T47D (cell line): ENCODE results near the gene SERINC2.
A peak's percentile ranks its signal among the peaks of the same experiment; 100 is the strongest.

ENCODE experiments used
- DNase-seq, 2 experiments: peaks; one replicate each; pipeline versions ENCODE4 v3.0.0 to v3.0.0-alpha.2; 2011 to 2012; ENCODE audit warnings: low read depth in 1 of 2, low spot score in 1 of 2
- JUND ChIP-seq: IDR thresholded peaks from 2 replicates; pipeline ENCODE4 v1.6.1; 2012; ENCODE audit warnings: low read depth
- in situ Hi-C: cut with HindIII; loops from 2 replicates; pipeline ENCODE4 v1.10.0; 2016; ENCODE audit warnings: low sequenced_read_pairs, low pct_unique_long_range_greater_than_20kb

The SERINC2 gene

DNA sequence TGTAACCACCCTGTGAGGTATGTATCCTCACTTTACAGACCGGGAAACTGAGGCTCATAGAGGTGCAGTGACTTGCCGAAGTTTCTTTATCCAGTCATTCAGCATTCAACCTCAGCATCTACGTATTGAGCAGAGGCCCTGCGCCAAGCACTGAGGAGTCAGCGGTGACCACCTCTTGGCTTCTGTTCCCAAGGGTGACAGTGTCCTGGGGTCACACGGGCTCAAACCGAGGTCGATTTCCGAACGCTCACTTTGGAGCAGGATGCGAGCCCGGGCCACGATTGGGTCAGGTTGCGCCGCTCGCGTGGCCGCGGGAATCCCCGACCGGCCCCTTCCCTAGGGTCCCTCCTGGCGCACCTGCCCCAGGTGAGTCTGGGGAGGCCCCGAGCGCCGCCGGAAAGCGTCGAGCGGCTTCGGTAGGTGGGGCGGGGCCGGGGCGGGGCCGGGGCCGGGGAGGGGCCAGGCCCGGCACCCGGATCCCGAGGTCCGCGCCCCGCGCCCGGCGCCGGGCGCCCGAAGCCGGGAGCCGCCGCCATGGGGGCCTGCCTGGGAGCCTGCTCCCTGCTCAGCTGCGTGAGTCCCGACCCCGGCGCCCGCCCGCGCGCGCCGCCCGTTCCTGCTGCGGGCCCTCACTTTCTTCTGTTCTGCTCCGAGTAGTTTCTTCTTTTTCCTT is at the start of gene SERINC2:
SERINC2 (plus strand) TSS at position 482 of the 673 bp plus-strand sequence; CDS start at position 535, 53 bp downstream.
- in situ Hi-C loops, result no loop called here
- no peak for TF ChIP-seq JUND
- peak; percentile 66 to 70 for DNase-seq

DNA sequence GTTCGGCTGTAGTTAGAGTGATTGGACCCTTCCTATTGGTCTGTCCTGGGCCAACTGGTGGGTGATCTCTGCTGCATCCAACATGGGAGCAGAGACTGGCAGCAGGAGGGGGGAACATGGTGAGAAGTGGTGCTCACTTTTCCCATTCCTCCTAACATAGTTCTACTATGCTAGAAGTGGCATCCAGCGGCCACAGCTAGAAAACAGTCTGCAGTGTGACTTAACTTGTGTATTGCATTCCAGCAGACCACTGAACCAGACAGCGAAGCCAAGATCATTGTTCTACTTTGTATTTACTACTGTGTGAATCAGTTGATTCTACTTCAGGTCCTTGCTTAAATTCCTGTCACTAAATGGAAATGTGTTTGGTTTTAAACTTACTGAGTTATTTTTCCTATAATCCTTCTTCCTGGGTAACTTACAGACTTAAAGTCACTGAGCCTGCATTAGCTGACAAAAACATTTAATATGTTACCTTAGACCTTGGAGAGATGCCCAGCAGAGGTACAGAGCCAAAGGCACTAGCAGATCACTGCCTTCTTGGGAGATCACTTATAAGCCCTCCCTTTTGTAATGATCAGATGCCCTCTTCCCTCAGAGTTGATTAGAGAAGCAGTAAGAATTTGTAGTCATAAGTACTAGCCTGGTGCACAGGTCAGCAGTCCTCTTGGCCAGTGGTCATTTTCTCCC is 48.3 kb upstream of the SERINC2 start:
- no peak for TF ChIP-seq JUND
- in situ Hi-C loops, result no loop called here
- no peak for DNase-seq

DNA sequence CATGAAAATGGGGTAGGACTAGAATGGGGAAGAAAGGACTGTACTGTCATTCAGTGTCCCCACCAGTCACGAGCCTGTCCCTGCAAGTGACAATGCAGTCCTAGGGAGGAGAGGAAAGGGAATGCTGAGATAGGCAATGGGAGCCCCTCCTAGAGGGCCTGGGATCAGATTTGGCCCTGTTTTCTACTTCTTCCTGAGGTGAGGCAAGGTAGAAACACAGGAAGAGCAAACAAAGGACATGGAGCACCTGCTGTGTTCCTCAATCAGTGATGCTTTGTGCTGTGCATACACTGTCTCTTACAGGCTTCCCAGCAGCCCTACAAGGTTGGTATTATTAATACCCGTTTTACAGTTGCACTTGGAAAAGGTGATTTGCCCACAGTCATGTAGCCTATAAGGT is 46.2 kb upstream of the SERINC2 start:
- TF ChIP-seq JUND, result no peak
- in situ Hi-C loops, result no loop called here
- no peak for DNase-seq

DNA sequence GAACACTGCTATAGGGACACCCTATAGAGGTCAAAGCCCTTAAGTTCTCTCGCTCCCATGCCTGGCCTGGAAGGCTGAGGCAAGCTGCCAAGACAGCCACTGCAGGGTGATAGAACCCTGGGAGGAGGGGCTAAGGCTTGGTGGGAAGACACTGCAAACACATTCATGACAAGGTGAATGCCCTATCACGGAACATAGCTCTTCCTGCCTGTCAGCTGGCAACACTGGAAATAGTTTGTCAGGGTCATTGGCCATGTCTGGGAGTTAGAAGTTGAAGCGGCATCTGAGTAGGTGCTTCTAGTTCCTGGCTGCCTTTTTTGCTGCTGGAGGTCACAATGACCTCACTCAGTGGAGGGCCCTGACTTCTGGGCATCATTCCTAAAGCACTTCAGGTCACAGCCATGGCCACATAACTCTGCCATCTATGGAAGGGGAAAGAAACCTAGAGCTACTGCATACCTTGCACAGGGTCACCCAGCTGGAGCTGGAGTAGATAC is 44.4 kb upstream of the SERINC2 start:
- DNase-seq, result peak in 1 of 2 experiments; percentile 65
- no peak for TF ChIP-seq JUND
- in situ Hi-C loops, result no loop called here

DNA sequence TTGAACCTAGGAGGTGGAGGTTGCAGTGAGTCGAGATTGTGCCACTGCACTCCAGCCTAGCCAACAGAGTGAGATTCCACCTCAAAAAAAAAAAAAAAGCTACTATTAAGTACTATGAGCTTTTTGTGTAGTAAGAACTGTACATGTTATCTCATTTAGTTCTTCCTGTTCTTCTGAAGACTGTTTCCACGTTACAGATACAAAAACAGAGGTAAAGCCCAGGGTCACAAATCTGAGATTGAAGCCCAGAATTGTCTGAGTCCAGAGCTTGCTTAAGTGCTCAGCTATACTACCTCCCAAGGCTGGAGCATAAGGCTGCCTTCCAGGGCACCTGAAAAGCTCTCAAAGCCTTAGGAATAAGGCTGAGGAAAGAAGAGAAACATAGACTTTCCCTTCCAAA is 43.0 kb upstream of the SERINC2 start:
- in situ Hi-C loops, result no loop called here
- no peak for TF ChIP-seq JUND
- no peak for DNase-seq

DNA sequence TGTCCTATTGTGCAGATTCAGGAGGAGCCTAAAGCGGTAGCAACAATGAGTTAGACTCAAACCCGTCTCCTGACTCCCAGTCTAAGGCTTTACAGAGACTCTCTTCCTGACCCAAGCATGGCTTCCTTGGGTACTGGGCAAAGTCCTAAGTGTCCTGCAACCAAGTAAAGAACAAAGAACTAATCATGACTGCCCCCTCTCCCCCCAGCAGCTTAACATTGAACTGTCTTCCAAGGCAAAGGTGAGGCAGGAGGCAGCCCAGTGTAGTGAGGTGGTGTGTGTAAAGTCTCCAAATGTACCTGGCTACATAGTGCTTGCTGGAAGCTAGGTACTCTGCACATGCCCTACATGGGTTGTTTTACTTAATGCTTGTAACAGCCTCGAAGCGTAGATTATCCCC is 42.4 kb upstream of the SERINC2 start:
- in situ Hi-C loops, result no loop called here
- no peak for TF ChIP-seq JUND
- no peak for DNase-seq

DNA sequence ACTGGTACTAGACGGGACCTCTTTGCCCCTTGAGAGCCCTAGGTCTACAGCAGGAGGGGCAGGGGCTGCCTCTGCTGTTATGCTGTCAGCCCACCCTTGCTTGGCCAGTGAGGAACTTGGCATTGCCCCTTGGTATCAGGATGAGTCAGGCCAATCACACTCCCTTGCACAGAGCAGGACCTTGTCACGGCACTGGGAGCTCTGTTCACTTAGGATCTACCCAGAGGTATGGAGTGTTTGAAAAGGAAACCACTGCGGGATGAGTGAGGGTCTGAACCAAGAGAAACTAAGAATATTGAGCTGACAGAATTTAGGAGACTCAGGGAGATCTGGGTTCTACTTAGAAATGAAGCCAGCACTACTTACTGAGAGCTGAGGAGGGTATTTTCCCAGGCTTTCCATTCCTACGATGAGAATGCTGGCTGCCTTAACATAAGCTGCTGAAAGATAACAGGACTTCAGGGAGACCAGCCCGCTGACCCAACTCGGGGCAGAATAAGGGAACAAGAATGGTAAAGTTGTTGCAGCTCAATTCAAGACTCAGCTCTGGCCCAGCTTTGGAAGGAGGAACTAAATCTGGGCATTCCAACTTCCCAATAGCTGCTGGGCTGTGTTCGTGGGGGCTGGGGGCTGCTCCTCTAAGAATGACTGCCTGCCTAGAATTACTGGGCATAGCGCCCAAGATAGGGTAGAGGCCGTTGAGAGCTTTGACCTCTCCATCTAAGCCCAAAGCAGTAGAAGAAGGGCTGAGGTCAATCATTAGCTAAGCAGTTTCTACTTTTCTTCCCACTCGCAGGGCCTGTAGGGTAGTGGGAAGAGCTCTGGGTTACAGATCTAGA is 41.7 kb upstream of the SERINC2 start:
- in situ Hi-C loops, result no loop called here
- no peak for DNase-seq
- TF ChIP-seq JUND, result no peak

DNA sequence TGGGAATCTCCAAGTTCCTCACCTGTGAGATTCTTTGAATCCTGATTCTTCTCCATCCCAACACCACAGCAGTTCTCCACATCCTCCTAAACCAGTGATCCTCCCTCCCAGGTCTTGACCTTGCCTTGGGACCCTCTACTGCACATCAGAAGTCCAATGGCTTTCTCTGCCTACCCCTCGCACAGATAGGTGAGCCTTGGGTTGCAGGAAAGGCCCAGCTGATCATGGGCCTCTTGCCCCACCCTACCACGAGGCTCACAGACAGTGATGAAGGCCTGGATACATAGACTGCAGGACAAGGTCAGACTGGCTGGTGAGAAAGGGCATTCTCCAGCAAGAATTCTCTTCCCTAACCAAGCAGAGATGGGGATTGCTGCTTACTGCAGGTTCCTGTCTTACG is 41.0 kb upstream of the SERINC2 start:
- in situ Hi-C loops, result no loop called here
- TF ChIP-seq JUND, result no peak
- no peak for DNase-seq

DNA sequence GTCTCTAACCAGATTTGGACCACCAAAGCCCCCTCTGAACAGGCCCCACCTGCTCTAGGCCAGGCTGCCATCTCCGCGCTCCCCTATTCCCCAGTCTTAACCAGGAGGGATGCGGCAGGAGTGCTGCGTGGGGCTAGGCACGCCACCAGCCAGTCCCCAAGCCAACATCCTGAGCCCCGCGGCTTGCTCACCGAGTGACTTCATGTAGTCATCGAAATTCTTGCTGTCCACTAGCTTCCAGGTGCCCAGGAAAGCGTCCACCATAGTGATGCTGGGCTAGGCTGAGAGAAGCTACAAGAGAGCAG is 40.3 kb upstream of the SERINC2 start:
- in situ Hi-C loops, result no loop called here
- no peak for TF ChIP-seq JUND
- no peak for DNase-seq

DNA sequence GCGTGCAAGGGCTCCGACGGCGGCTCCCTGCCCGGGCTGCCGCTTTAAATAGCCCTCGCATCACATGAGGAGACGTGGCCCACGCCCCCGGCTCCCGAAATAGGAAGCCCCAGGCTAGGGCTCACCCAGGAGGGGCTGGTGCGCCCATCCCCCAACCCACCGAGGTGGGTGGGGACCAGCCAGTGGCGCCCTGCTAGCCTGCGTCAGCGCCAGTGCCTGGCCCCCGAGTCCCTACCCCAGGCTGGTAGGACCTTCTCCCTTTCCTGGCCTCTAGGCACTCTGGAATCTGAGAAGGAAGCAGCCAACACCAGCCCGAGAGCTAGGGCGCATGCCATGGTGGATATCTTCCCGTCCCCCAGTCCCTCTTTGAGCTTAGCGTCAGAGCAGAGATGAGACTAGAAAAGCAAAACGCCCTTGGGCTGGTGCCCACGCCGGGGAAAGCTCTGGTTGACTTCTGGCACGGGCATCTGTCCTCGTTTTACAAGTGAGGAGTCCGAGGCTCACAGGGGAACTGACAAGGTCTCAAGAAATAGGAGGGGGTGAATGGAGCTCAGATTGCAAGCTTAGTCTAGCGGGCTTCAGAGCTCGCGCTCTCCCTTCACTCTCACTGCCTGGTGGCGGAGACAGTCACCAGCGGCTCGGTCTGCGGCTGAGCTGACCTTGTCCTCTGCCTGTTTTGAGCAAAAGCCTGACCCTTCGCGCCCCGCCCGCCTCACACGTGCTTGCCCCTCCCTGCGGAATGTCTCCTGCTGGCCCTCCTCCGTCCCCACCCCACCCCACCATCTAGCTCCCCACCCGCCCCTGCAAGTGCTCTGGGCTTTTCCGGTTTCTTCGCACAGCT is 39.7 kb upstream of the SERINC2 start, which contains the start of gene FABP3:
FABP3 (minus strand) TSS at position 21 of the 841 bp plus-strand sequence. CDS start 62 bp downstream, outside the sequence.
- in situ Hi-C loops, result no loop called here
- no peak for TF ChIP-seq JUND
- DNase-seq, result no peak

DNA sequence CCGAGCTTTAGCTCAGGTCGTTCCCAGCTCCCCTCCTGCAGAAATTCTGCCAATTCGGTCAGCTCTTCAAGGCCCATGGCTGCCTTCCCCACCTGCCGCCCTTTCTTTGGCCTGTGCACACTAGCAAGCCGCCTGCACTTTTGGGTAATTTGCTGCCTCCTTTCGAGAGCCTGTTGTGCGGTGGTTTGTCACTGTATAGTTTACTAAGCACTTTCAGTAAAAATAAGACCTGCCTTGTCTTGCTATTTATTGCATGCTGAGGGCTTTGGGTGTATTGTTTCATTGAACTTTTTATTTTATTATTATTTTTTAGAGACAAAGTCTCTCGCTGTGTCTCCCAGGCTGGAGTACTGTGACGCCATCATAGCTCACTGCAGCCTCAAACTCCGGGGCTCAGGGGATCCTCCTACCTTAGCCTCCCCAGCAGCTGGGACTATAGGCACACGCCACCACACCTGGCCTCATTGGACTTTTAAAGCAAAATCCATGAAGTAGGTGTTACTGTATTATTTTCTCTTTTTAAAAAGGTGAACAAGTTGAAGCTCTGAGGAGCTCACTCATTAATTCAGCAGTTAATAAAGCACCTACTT is 39.0 kb upstream of the SERINC2 start:
- no peak for TF ChIP-seq JUND
- no peak for DNase-seq
- in situ Hi-C loops, result no loop called here
